Stomach (tissue), 19 donors: ENCODE results near the gene SND1. TPM values are rescaled to one million over a fixed set of nuclear protein-coding genes. Genes with fewer than 3 reads are reported as not detected.

ENCODE experiments used
- DNase-seq, 2 donors: peaks; one replicate each; pipeline versions ENCODE4 v3.0.0 to v3.0.0-alpha.2; 2013 to 2019
- H3K27ac ChIP-seq, 5 donors: fragments of 200-600 bp in 4 of 5; sonication (generic) in 4 of 5; one replicate each; pipeline ENCODE4 v1.5.1; 2013 to 2019; ENCODE audit warnings: mild to moderate bottlenecking in 1 of 5, moderate library complexity in 1 of 5
- H3K27me3 ChIP-seq, 3 donors: fragments of 200-600 bp; sonication (generic); one replicate each; pipeline ENCODE4 v1.5.1; 2017 to 2019; ENCODE audit warnings: mixed run types in 1 of 3
- H3K36me3 ChIP-seq, 4 donors: fragments of 200-600 bp; sonication (generic); 1 replicate in 3 of 4; 2 replicates in 1 of 4; pipeline ENCODE4 v1.5.1; 2016 to 2019
- H3K4me1 ChIP-seq, 4 donors: fragments of 200-600 bp; sonication (generic); one replicate each; pipeline ENCODE4 v1.5.1; 2016 to 2019
- H3K4me3 ChIP-seq, 4 donors: fragments of 200-600 bp; sonication (generic) in 3 of 4; one replicate each; pipeline ENCODE4 v1.5.1; 2016 to 2019; ENCODE audit warnings: mild to moderate bottlenecking in 1 of 4
- H3K9me3 ChIP-seq, 4 donors: fragments of 200-600 bp; sonication (generic); one replicate each; pipeline ENCODE4 v1.5.1; 2016 to 2019
- CTCF ChIP-seq, 7 experiments: fragments of 450-650 bp in 4 of 7; fragments of 200-600 bp in 3 of 7; sonication (generic) in 3 of 7; IDR thresholded peaks; one replicate each; pipeline ENCODE4 v1.5.1; 2016 to 2019; ENCODE audit warnings: antibody characterized with exemption in 7 of 7, control low read depth in 2 of 7, mild to moderate bottlenecking in 1 of 7
- EP300 ChIP-seq: sonication (generic); formaldehyde crosslinking; IDR thresholded peaks from one replicate; pipeline ENCODE4 v1.6.1; 2017; ENCODE audit warnings: antibody characterized with exemption
- POLR2A ChIP-seq, 4 donors: fragments of 450-650 bp; IDR thresholded peaks; one replicate each; pipeline ENCODE4 v1.6.1; 2016; ENCODE audit warnings: antibody characterized with exemption in 4 of 4, control low read depth in 2 of 4, mild to moderate bottlenecking in 1 of 4, moderate library complexity in 1 of 4
- POLR2AphosphoS5 ChIP-seq, 3 donors: sonication (generic); formaldehyde crosslinking; IDR thresholded peaks; one replicate each; pipeline ENCODE4 v1.6.1; 2016; ENCODE audit warnings: antibody characterized with exemption in 3 of 3
- WGBS, 5 donors: extraction: QIAGEN DNeasy Blood & Tissue Kit in 3 of 5; methylation state at CpG; one replicate each; pipeline versions ENCODE4 v1.1.5 to v1.1.7; 2013 to 2018; 5-methylcytosine and 5-hydroxymethylcytosine counted together
- intact Hi-C: fragments of 100-400 bp; cut with DNase I; formaldehyde crosslinking; loops from one replicate; pipeline ENCODE4 v1.15.1; 2023; ENCODE audit warnings: low total_unique reads
- long read RNA-seq, 10 donors: transcript quantifications; one replicate each; lab custom pipeline, GENCODE V29; 2026
- polyA plus RNA-seq, 3 donors: library from polyadenylated mRNA; stranded (reverse); fragments of 200-250 nt; gene quantifications; one replicate each; pipeline ENCODE4 v1.2.3, GENCODE V29; 2013
- total RNA-seq, 5 donors: library from RNA; depleted of rRNA; stranded (reverse); fragments of >200 nt; gene quantifications; one replicate each; pipeline versions ENCODE4 v1.1.0 to v1.2.3, GENCODE V29; 2014 to 2016
- donor health status: healthy with polysubstance abuse.
- donor health status: Bipolar disorder and iron deficiency.
- donor health status: healthy.

The SND1 gene
- total RNA-seq (100 to 1,000 TPM; 123 to 799 (median 162) TPM), polyA plus RNA-seq (10 to 100 TPM; 63.3 to 89.4 (median 85.9) TPM)
- long read RNA-seq, donor 1, partial matches to known transcripts = 22 of 25 reads
- long read RNA-seq, donor 1, other reads (novel, unspliced or antisense) = 0 of 25 reads
- long read RNA-seq, donor 2, transcript SND1-201 (24 exons, 3,476 nt) = major isoform, 5 of 64 reads
- long read RNA-seq, donor 2, partial matches to known transcripts = 55 of 64 reads
- long read RNA-seq, donor 2, other reads (novel, unspliced or antisense) = 0 of 64 reads
- long read RNA-seq, donor 3, partial matches to known transcripts = 12 of 14 reads
- long read RNA-seq, donor 3, other reads (novel, unspliced or antisense) = 0 of 14 reads
- long read RNA-seq, donor 4 = 0 reads
- long read RNA-seq, donor 5, transcript SND1-201 (24 exons, 3,476 nt) = major isoform, 11 of 41 reads
- long read RNA-seq, donor 5, transcript SND1-203 (2 exons, 793 nt) = minor isoform, 5 of 41 reads
- long read RNA-seq, donor 5, partial matches to known transcripts = 22 of 41 reads
- long read RNA-seq, donor 5, other reads (novel, unspliced or antisense) = 0 of 41 reads
- long read RNA-seq, donor 6, transcript SND1-201 (24 exons, 3,476 nt) = major isoform, 22 of 130 reads
- long read RNA-seq, donor 6, partial matches to known transcripts = 107 of 130 reads
- long read RNA-seq, donor 6, other reads (novel, unspliced or antisense) = 0 of 130 reads
- long read RNA-seq, donor 7, transcript SND1-201 (24 exons, 3,476 nt) = major isoform, 8 of 30 reads
- long read RNA-seq, donor 7, partial matches to known transcripts = 19 of 30 reads
- long read RNA-seq, donor 7, other reads (novel, unspliced or antisense) = 0 of 30 reads
- long read RNA-seq, donor 8, transcript SND1-201 (24 exons, 3,476 nt) = major isoform, 14 of 43 reads
- long read RNA-seq, donor 8, partial matches to known transcripts = 26 of 43 reads
- long read RNA-seq, donor 8, other reads (novel, unspliced or antisense) = 0 of 43 reads
- long read RNA-seq, donor 9, partial matches to known transcripts = 39 of 46 reads
- long read RNA-seq, donor 9, other reads (novel, unspliced or antisense) = 0 of 46 reads
- long read RNA-seq, donor 10, partial matches to known transcripts = 7 of 13 reads
- long read RNA-seq, donor 10, other reads (novel, unspliced or antisense) = 0 of 13 reads

- peak within 1 kb of the TSS; percentile 67 to 96 (median 73) for H3K4me3 ChIP-seq
- 0 to 1% (median 1%) methylated on average over 26 to 67 of the region's 67 CpGs for WGBS, 5 donors
- no peaks in the 10 kb centered on the region for H3K9me3 ChIP-seq
- TF ChIP-seq EP300 = no peak
- peak in 2 of 4 donors; percentile 35 to 72 for TF ChIP-seq POLR2A (IDR thresholded peaks at IDR 0.05)
- no peak for TF ChIP-seq CTCF (IDR thresholded peaks at IDR 0.05)
- TF ChIP-seq POLR2AphosphoS5 (IDR thresholded peaks at IDR 0.05) = peak; percentile 61 to 92 (median 91)
- H3K4me1 ChIP-seq = peaks cover 26 to 47% (median 41%) of the 10 kb centered on the region in 4 donors
- no peaks in the 10 kb centered on the region for H3K36me3 ChIP-seq
- DNase-seq = peak; percentile 100
- no peaks in the 10 kb centered on the region for H3K27me3 ChIP-seq
- intact Hi-C loops = no loop called here
- peak within 1 kb of the TSS; percentile 92 to 97 (median 95) for H3K27ac ChIP-seq
Measured at GRCh38 chr7:127651556-127652332, at the start of gene SND1. Gene SND1, plus strand, starts transcription at chr7:127652194. Its CDS starts 180 bp downstream, at chr7:127652374.

DNA sequence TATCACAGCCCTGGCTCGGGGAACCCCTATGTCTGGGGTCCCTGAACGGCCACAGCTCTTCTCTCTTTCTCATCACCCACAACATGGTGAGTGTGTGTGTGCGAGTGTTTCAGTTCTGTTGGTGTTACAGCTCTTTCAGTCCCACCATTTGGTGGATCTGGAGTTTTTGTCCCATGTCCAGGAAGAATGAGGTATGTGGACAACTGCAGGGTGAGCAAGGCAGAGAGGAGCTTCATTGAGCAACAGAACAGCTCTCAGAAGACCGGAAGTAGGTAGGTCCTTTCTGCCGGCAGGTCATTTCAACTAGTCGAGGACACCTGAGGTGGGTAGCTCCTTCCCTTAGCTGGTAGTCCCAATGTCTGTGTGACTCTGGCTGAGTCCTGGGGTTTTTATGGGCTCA is 43.5 kb upstream of the SND1 start:
- TF ChIP-seq POLR2AphosphoS5 (IDR thresholded peaks at IDR 0.05) (no peak), POLR2A (IDR thresholded peaks at IDR 0.05) (no peak), CTCF (IDR thresholded peaks at IDR 0.05) (no peak), EP300 (no peak)
- intact Hi-C loops = no loop called here

DNA sequence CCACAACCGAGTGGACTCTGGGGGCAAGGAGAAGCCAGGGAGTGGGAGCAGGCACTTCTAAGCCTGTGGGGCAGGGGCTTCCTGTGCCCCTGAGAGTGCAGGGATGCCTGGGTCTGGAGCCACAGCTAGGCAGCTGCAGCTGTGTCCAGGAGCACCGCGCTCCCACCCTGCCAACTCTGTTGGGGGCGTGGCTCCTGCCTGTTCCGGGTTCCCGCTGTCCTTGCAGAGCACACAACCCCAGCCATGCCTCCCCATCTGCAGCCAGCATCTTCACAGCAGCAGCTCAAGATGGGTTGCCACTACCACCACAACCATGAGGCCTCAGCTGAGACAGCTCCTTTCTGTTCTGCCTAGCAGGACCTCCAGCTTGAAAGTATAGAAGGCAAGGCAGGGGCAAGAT is 42.7 kb upstream of the SND1 start:
- Histone ChIP-seq H3K9me3 (peaks cover 2 to 15% (median 8%) of the 10 kb centered on the region in 4 donors), H3K27ac (no peak overlapping the region), H3K27me3 (peaks cover 0 to 12% (median 0%) of the 10 kb centered on the region in 3 donors), H3K4me3 (no peak overlapping the region), H3K36me3 (no peaks in the 10 kb centered on the region), H3K4me1 (no peaks in the 10 kb centered on the region)
- intact Hi-C loops = no loop called here
- 79 to 91% (median 90%) methylated on average over 6 of the region's 6 CpGs for WGBS, 5 donors
- no peak for TF ChIP-seq POLR2A (IDR thresholded peaks at IDR 0.05)
- no peak for DNase-seq

More for the DNA sequence above, 43.5 kb upstream of the SND1 start:
- H3K27ac ChIP-seq = no peak overlapping the region
- 86 to 98% (median 89%) methylated on average over 5 to 6 of the region's 6 CpGs for WGBS, 5 donors
- no peak overlapping the region for H3K4me3 ChIP-seq
- no peak for DNase-seq
- peaks cover 0 to 7% (median 0%) of the 10 kb centered on the region in 3 donors for H3K27me3 ChIP-seq
- H3K36me3 ChIP-seq = no peaks in the 10 kb centered on the region
- H3K4me1 ChIP-seq = no peaks in the 10 kb centered on the region
- H3K9me3 ChIP-seq = peaks cover 2 to 15% (median 8%) of the 10 kb centered on the region in 4 donors

DNA sequence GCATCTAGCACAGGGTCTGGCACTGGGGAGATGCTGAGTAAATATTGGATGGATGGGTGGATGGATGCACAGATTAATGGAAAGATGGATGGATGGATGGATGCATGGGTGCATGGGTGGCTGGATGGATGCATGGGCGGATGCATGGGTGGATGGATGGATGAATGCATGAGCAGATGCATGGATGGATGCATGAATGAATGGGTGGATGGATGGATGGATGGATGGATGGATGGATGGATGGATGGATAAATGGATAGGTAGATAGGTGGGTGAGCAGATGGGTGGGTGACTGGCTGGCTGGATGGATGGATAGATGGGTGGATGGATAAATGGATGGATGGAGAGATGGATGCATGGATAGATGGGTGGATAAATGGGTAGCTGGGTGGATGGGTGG is 39.7 kb upstream of the SND1 start:
- H3K4me1 ChIP-seq = no peaks in the 10 kb centered on the region
- no peak for TF ChIP-seq CTCF (IDR thresholded peaks at IDR 0.05)
- no peak for TF ChIP-seq POLR2AphosphoS5 (IDR thresholded peaks at IDR 0.05)
- TF ChIP-seq EP300 = no peak
- TF ChIP-seq POLR2A (IDR thresholded peaks at IDR 0.05) = no peak
- H3K36me3 ChIP-seq = no peaks in the 10 kb centered on the region
- no peak for DNase-seq
- WGBS, 5 donors = 78 to 100% (median 93%) methylated on average over 1 of the region's 1 CpG
- H3K4me3 ChIP-seq = no peak overlapping the region
- peaks cover 0 to 42% (median 15%) of the 10 kb centered on the region in 3 donors for H3K27me3 ChIP-seq
- H3K9me3 ChIP-seq = peaks cover 2 to 15% (median 8%) of the 10 kb centered on the region in 4 donors
- H3K27ac ChIP-seq = no peak overlapping the region
- intact Hi-C loops = no loop called here
